H1 (cell line): ENCODE data around the gene ACTR5. TPM values are rescaled to one million over a fixed set of nuclear protein-coding genes. Genes with fewer than 3 reads are reported as not detected.

ENCODE experiments used
- CTCF ChIA-PET: fragments of 300-600 bp; sonication (Branson Sonifier 250); formaldehyde crosslinking; loops from one replicate; lab custom pipeline; 2021; ENCODE audit not compliant: partially characterized antibody; lab: Charles Lee
- POLR2A ChIA-PET: fragments of 300-600 bp; sonication (Branson Sonifier 250); formaldehyde crosslinking; loops from one replicate; lab custom pipeline; 2021; ENCODE audit warnings: inconsistent platforms; ENCODE audit not compliant: partially characterized antibody; lab: Charles Lee
- DNase-seq, 2 experiments: peaks; one replicate each; pipeline versions ENCODE4 v3.0.0 to v3.0.0-alpha.2; 2010 to 2022; ENCODE audit warnings: low spot score in 2 of 2, low read depth in 1 of 2, mixed read lengths in 1 of 2
- FAIRE-seq: peaks from 2 replicates; lab custom pipeline; 2011; peaks lifted over from hg19 to GRCh38; lab: Jason Lieb, UNC
- H2AFZ ChIP-seq: 2 replicates; pipeline ENCODE4 v1.8.1; 2012; ENCODE audit warnings: low read length, inconsistent platforms
- H2AK5ac ChIP-seq: 2 replicates; pipeline ENCODE4 v1.6.1; 2013; ENCODE audit warnings: low read depth, low read length
- H2BK120ac ChIP-seq: replicated peaks from 2 replicates; pipeline ENCODE3; 2013; ENCODE audit warnings: low read depth, low read length, inconsistent platforms
- H2BK12ac ChIP-seq: 2 replicates; pipeline ENCODE4 v1.6.1; 2013; ENCODE audit warnings: low read depth, low read length
- H2BK15ac ChIP-seq: 2 replicates; pipeline ENCODE4 v1.6.1; 2013; ENCODE audit warnings: low read length
- H2BK20ac ChIP-seq: 2 replicates; pipeline ENCODE4 v1.6.1; 2013; ENCODE audit warnings: low read length
- H2BK5ac ChIP-seq: 2 replicates; pipeline ENCODE4 v1.6.1; 2013; ENCODE audit warnings: low read depth, low read length
- H3K14ac ChIP-seq: 2 replicates; pipeline ENCODE4 v1.6.1; 2013; ENCODE audit warnings: inconsistent platforms; ENCODE audit not compliant: insufficient read length
- H3K18ac ChIP-seq: 2 replicates; pipeline ENCODE4 v1.6.1; 2013; ENCODE audit warnings: low read length; ENCODE audit errors: extremely low read depth
- H3K23ac ChIP-seq: 2 replicates; pipeline ENCODE4 v1.6.1; 2013; ENCODE audit warnings: inconsistent platforms; ENCODE audit not compliant: insufficient read length
- H3K23me2 ChIP-seq: 2 replicates; pipeline ENCODE4 v1.6.1; 2013; ENCODE audit warnings: low read depth, low read length
- H3K27ac ChIP-seq: 2 replicates; pipeline ENCODE4 v1.6.1; 2011; ENCODE audit warnings: low read depth, low read length, inconsistent platforms
- H3K27me3 ChIP-seq, 4 experiments: replicated peaks in 1 of 4; 1 replicate in 1 of 4; 2 replicates in 3 of 4; pipeline versions ENCODE4 v1.6.1 to v1.8.1; 2011 to 2013; ENCODE audit warnings: low read length in 3 of 4, mild to moderate bottlenecking in 3 of 4, inconsistent platforms in 2 of 4, mixed read lengths in 2 of 4, moderate library complexity in 1 of 4; ENCODE audit not compliant: control insufficient read depth in 3 of 4, insufficient read depth in 3 of 4; ENCODE audit errors: extremely low read depth in 1 of 4
- H3K36me3 ChIP-seq, 4 experiments: 2 replicates each; pipeline versions ENCODE4 v1.6.1 to v1.8.1; 2011 to 2013; ENCODE audit warnings: mild to moderate bottlenecking in 4 of 4, low read length in 3 of 4, moderate library complexity in 2 of 4, control low read depth in 1 of 4, inconsistent platforms in 1 of 4; ENCODE audit not compliant: insufficient read depth in 4 of 4, control insufficient read depth in 2 of 4
- H3K4ac ChIP-seq: replicated peaks from 2 replicates; pipeline ENCODE3; 2013; ENCODE audit warnings: low read length, low read depth, mixed read lengths, inconsistent platforms; ENCODE audit not compliant: insufficient read length
- H3K4me1 ChIP-seq, 4 experiments: replicated peaks in 1 of 4; 1 replicate in 1 of 4; 2 replicates in 3 of 4; pipeline versions ENCODE4 v1.6.1 to v1.8.1; 2011 to 2013; ENCODE audit warnings: low read length in 3 of 4, inconsistent platforms in 2 of 4, mixed read lengths in 1 of 4; ENCODE audit not compliant: insufficient read depth in 4 of 4, control insufficient read depth in 3 of 4
- H3K4me2 ChIP-seq, 2 experiments: 2 replicates each; pipeline versions ENCODE4 v1.6.1 to v1.8.1; 2011 to 2013; ENCODE audit warnings: low read depth in 2 of 2, low read length in 2 of 2, control low read depth in 1 of 2, inconsistent platforms in 1 of 2, mild to moderate bottlenecking in 1 of 2; ENCODE audit not compliant: insufficient read depth in 1 of 2
- H3K4me3 ChIP-seq, 4 experiments: fragments of 200-600, 300-600 bp in 1 of 4; sonication (generic), shearing (Covaris generic), sonication (Bioruptor Twin) in 1 of 4; 2 replicates each; pipeline versions ENCODE4 v1.5.1 to v1.8.1; 2011 to 2016; ENCODE audit warnings: low read length in 4 of 4, low read depth in 3 of 4, control low read depth in 2 of 4, inconsistent platforms in 2 of 4, mild to moderate bottlenecking in 2 of 4, mixed read lengths in 1 of 4, moderate library complexity in 1 of 4; ENCODE audit not compliant: insufficient read depth in 2 of 4; ENCODE audit errors: extremely low read depth in 1 of 4
- H3K56ac ChIP-seq: replicated peaks from 2 replicates; pipeline ENCODE3; 2013; ENCODE audit warnings: low read depth, mild to moderate bottlenecking, mixed read lengths, low read length, inconsistent platforms; ENCODE audit not compliant: insufficient read length
- H3K79me1 ChIP-seq: 2 replicates; pipeline ENCODE4 v1.6.1; 2013; ENCODE audit warnings: low read depth, low read length, control low read depth
- H3K79me2 ChIP-seq, 2 experiments: 2 replicates each; pipeline versions ENCODE4 v1.6.1 to v1.8.1; 2012 to 2013; ENCODE audit warnings: low read length in 2 of 2, mild to moderate bottlenecking in 2 of 2, inconsistent platforms in 1 of 2; ENCODE audit not compliant: insufficient read depth in 2 of 2, control insufficient read depth in 1 of 2
- H3K9ac ChIP-seq, 4 experiments: replicated peaks in 1 of 4; 1 replicate in 1 of 4; 2 replicates in 3 of 4; pipeline versions ENCODE4 v1.6.1 to v1.8.1; 2011 to 2013; ENCODE audit warnings: low read depth in 3 of 4, low read length in 3 of 4, control low read depth in 2 of 4, mild to moderate bottlenecking in 2 of 4, moderate library complexity in 2 of 4, inconsistent platforms in 1 of 4; ENCODE audit errors: extremely low read depth in 1 of 4
- H3K9me3 ChIP-seq, 2 experiments: 2 replicates each; pipeline versions ENCODE4 v1.6.1 to v1.8.1; 2012 to 2013; ENCODE audit warnings: mild to moderate bottlenecking in 2 of 2, moderate library complexity in 2 of 2, control low read depth in 1 of 2, inconsistent platforms in 1 of 2, low read depth in 1 of 2, low read length in 1 of 2, mixed read lengths in 1 of 2; ENCODE audit not compliant: insufficient read depth in 2 of 2
- H4K20me1 ChIP-seq, 2 experiments: replicated peaks in 1 of 2; 2 replicates each; pipeline versions ENCODE3 to v1.8.1; 2011 to 2013; ENCODE audit warnings: inconsistent platforms in 2 of 2, low read length in 2 of 2, mild to moderate bottlenecking in 1 of 2; ENCODE audit not compliant: insufficient read depth in 2 of 2, control insufficient read depth in 1 of 2
- H4K5ac ChIP-seq: 2 replicates; pipeline ENCODE4 v1.6.1; 2013; ENCODE audit warnings: low read length, low read depth, mixed read lengths, inconsistent platforms; ENCODE audit not compliant: insufficient read length
- H4K8ac ChIP-seq: 2 replicates; pipeline ENCODE4 v1.8.0; 2013; ENCODE audit warnings: mild to moderate bottlenecking, moderate library complexity, low read length, inconsistent platforms; ENCODE audit not compliant: insufficient read depth; ENCODE audit errors: extremely low read depth
- H4K91ac ChIP-seq: replicated peaks from 2 replicates; pipeline ENCODE3; 2013; ENCODE audit warnings: low read length, mixed read lengths, inconsistent platforms; ENCODE audit not compliant: insufficient read length
- BCL11A ChIP-seq, 2 experiments: IDR thresholded peaks; one replicate each; pipeline ENCODE4 v1.6.1; 2011; ENCODE audit warnings: low read depth in 2 of 2, low read length in 2 of 2, mild to moderate bottlenecking in 2 of 2
- BRCA1 ChIP-seq: IDR thresholded peaks from 2 replicates; pipeline ENCODE4 v1.6.1; 2012; ENCODE audit warnings: low read depth, low read length, improper control_type of control experiment
- CBX8 ChIP-seq: fragments of 300-800, 300-1000 bp; sonication (generic); IDR thresholded peaks from 2 replicates; pipeline ENCODE4 v1.7.1; 2016; ENCODE audit warnings: low read depth, low read length, borderline replicate concordance
- CHD1 ChIP-seq: IDR thresholded peaks from 2 replicates; pipeline ENCODE4 v1.6.1; 2012; ENCODE audit warnings: low read depth, low read length, improper control_type of control experiment
- GTF2F1 ChIP-seq: IDR thresholded peaks from 2 replicates; pipeline ENCODE4 v1.6.1; 2012; ENCODE audit warnings: low read depth, low read length, improper control_type of control experiment, borderline replicate concordance
- NANOG ChIP-seq: IDR thresholded peaks from 2 replicates; pipeline ENCODE4 v1.6.1; 2011; ENCODE audit warnings: low read length, low read depth, mild to moderate bottlenecking, inconsistent platforms; ENCODE audit not compliant: insufficient read depth, poor library complexity, severe bottlenecking
- RAD21 ChIP-seq, 2 experiments: IDR thresholded peaks in 1 of 2; conservative IDR thresholded peaks in 1 of 2; 2 replicates each; pipeline ENCODE4 v1.6.1; 2011; ENCODE audit warnings: low read depth in 2 of 2, low read length in 2 of 2, improper control_type of control experiment in 1 of 2, inconsistent platforms in 1 of 2, mild to moderate bottlenecking in 1 of 2, moderate library complexity in 1 of 2
- SP4 ChIP-seq: IDR thresholded peaks from 2 replicates; pipeline ENCODE4 v1.6.1; 2012; ENCODE audit warnings: low read length, inconsistent platforms
- WGBS, 2 experiments: shearing (Covaris generic) in 1 of 2; methylation state at CpG; one replicate each; pipeline versions ENCODE4 v1.1.6 to v1.1.7; 2013 to 2015; ENCODE audit warnings: low lambda C conversion rate in 2 of 2, mixed read lengths in 2 of 2, inconsistent platforms in 1 of 2, low coverage in 1 of 2, missing lambda C conversion rate in 1 of 2; ENCODE audit not compliant: insufficient replicate concordance in 2 of 2, insufficient coverage in 1 of 2, insufficient read length in 1 of 2; ENCODE audit errors: extremely low coverage in 1 of 2, missing lambda C conversion rate in 1 of 2; 5-methylcytosine and 5-hydroxymethylcytosine counted together
- polyA plus RNA-seq, 7 experiments: library from polyadenylated mRNA; depleted of rRNA in 3 of 7; stranded (reverse) in 5 of 7; unstranded in 2 of 7; fragments of >200 nt in 5 of 7; fragments of 200-250 nt in 2 of 7; gene quantifications; 1 replicate in 5 of 7; 2 replicates in 1 of 7; 4 replicates in 1 of 7; pipeline versions ENCODE4 v1.2.1 to v1.2.3, GENCODE V29; 2011 to 2013; ENCODE audit warnings: missing spikeins in 2 of 7, mixed read lengths in 2 of 7
- total RNA-seq: library from RNA; stranded (reverse); fragmentation: NEBNext Ultra II Directional; extraction: Animal tissue kit (Norgen Biotek cat#: 25700); gene quantifications from 2 replicates; pipeline ENCODE4 v1.2.1, GENCODE V29; 2021
- TF ChIP-seq, protein P1 (sequence below): IDR thresholded peaks from 2 replicates; pipeline ENCODE4 v1.6.1; 2011; ENCODE audit warnings: low read length, improper control_type of control experiment
- TF ChIP-seq, protein P2 (sequence below), 3 experiments: IDR thresholded peaks; 1 replicate in 2 of 3; 2 replicates in 1 of 3; pipeline versions ENCODE4 v1.5.1 to v1.6.1; 2011; ENCODE audit warnings: low read length in 3 of 3, mild to moderate bottlenecking in 3 of 3, inconsistent platforms in 2 of 3, low read depth in 1 of 3, moderate library complexity in 1 of 3; ENCODE audit not compliant: insufficient read depth in 1 of 3; ENCODE audit errors: control extremely low read depth in 1 of 3

Gene ACTR5
- total and polyA plus RNA-seq, 2 of the 8 experiments (the other 6 are each of a cell fraction or from before 2014, with no cell fraction given): 10.4 to 14.4 TPM

DNA sequence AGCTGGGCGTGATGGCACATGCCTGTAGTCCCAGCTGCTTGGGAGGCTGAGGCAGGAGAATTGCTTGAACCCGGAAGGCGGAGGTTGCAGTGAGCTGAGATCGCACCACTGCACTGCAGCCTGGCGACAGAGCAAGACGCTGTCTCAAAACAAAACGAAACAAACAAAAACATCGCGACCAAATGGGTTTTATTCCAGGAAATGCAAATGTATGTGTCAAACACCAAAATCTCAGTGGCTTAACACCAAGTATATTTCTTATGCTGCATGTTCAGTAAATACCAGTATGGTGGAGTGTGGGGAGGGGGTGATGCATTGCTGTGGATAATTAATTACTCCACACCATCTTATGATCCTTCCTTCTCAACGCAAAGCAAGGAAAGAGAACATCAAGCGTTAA is 28.1 kb downstream of the ACTR5 start:
- WGBS, 2 experiments: 91% methylated on average over 11 of the region's 11 CpGs; no CpG with 5 or more reads in 1 of the 2 experiments
- POLR2A ChIA-PET: no interaction called here
- H3K4me1 ChIP-seq: peaks cover 3 to 8% (median 7%) of the 10 kb centered on the region in 4 experiments; a peak in 5 of 7 replicates
- TF ChIP-seq BRCA1 (no peak), BCL11A (IDR thresholded peaks at IDR 0.05; ENCODE audit: low read depth in 2 of 2, low read length in 2 of 2) (no peak), CBX8 (no peak), SP4 (no peak), GTF2F1 (no peak), RAD21 (IDR thresholded peaks at IDR 0.05 in 1 of 2, conservative IDR thresholded peaks at IDR 0.05 in 1 of 2; ENCODE audit: low read depth in 2 of 2, low read length in 2 of 2) (no peak), NANOG (no peak), CHD1 (no peak)
- TF ChIP-seq, protein P1, sequence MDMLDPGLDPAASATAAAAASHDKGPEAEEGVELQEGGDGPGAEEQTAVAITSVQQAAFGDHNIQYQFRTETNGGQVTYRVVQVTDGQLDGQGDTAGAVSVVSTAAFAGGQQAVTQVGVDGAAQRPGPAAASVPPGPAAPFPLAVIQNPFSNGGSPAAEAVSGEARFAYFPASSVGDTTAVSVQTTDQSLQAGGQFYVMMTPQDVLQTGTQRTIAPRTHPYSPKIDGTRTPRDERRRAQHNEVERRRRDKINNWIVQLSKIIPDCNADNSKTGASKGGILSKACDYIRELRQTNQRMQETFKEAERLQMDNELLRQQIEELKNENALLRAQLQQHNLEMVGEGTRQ: no peak
- TF ChIP-seq, protein P2, sequence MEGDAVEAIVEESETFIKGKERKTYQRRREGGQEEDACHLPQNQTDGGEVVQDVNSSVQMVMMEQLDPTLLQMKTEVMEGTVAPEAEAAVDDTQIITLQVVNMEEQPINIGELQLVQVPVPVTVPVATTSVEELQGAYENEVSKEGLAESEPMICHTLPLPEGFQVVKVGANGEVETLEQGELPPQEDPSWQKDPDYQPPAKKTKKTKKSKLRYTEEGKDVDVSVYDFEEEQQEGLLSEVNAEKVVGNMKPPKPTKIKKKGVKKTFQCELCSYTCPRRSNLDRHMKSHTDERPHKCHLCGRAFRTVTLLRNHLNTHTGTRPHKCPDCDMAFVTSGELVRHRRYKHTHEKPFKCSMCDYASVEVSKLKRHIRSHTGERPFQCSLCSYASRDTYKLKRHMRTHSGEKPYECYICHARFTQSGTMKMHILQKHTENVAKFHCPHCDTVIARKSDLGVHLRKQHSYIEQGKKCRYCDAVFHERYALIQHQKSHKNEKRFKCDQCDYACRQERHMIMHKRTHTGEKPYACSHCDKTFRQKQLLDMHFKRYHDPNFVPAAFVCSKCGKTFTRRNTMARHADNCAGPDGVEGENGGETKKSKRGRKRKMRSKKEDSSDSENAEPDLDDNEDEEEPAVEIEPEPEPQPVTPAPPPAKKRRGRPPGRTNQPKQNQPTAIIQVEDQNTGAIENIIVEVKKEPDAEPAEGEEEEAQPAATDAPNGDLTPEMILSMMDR (IDR thresholded peaks at IDR 0.05; ENCODE audit: control extremely low read depth in 1 of 3, insufficient read depth in 1 of 3, low read depth in 1 of 3, low read length in 3 of 3): no peak

More for the DNA sequence above, 28.1 kb downstream of the ACTR5 start:
- CTCF ChIA-PET: interaction anchor here (1.1 to 1.6 kb wide), 2 partner anchors 13 to 50 kb away, joined by 3 to 4 read pairs; no protein-coding TSS in a partner anchor
- no peak for DNase-seq
- Histone ChIP-seq H3K27ac (no peak overlapping the region), H4K91ac (no peak overlapping the region), H4K20me1 (no peaks in the 10 kb centered on the region), H3K9me3 (peaks cover 0 to 3% of the 10 kb centered on the region in 2 experiments; a peak in 1 of 4 replicates), H3K9ac (no peak overlapping the region), H3K27me3 (no peaks in the 10 kb centered on the region), H2BK15ac (no peak overlapping the region), H4K8ac (no peak overlapping the region), H3K23me2 (no peaks in the 10 kb centered on the region; the same call in 1 of the 2 replicates), H3K4me3 (no peak overlapping the region), H3K56ac (no peak overlapping the region), H3K14ac (no peak overlapping the region), H3K23ac (no peak overlapping the region), H2BK5ac (no peak overlapping the region), H3K79me1 (no peaks in the 10 kb centered on the region; the same call in 1 of the 2 replicates), H2AK5ac (no peak overlapping the region), H4K5ac (no peak overlapping the region), H3K18ac (no peak overlapping the region), H2BK12ac (no peak overlapping the region), H2BK20ac (no peak overlapping the region), H2BK120ac (no peak overlapping the region), H3K79me2 (no peaks in the 10 kb centered on the region), H3K4me2 (no peak overlapping the region), H3K4ac (no peak overlapping the region), H2AFZ (no peak overlapping the region), H3K36me3 (peaks cover 6 to 29% (median 16%) of the 10 kb centered on the region in 4 experiments; a peak in 6 of 8 replicates)
- FAIRE-seq: no peak
